HepG2 (cell line): ENCODE data around the gene MORF4L1. TPM values are rescaled to one million over a fixed set of nuclear protein-coding genes. Genes with fewer than 3 reads are reported as not detected.

Experiments used
- ATF1 ChIP-seq: IDR thresholded peaks from 2 replicates; pipeline ENCODE4 v1.6.1; 2016; ENCODE audit warnings: mild to moderate bottlenecking, control low read depth
- JUNB ChIP-seq: sonication (generic); formaldehyde crosslinking; IDR thresholded peaks from 2 replicates; pipeline ENCODE4 v1.8.0; 2022; ENCODE audit warnings: missing genetic modification reagents, mild to moderate bottlenecking, borderline replicate concordance
- MIXL1 ChIP-seq: IDR thresholded peaks from 2 replicates; pipeline ENCODE4 v1.6.1; 2016
- POLR2A ChIP-seq, 2 experiments: IDR thresholded peaks; 2 replicates each; pipeline ENCODE4 v1.6.1; 2011; ENCODE audit warnings: low read depth in 2 of 2, low read length in 2 of 2, mild to moderate bottlenecking in 1 of 2, moderate library complexity in 1 of 2; ENCODE audit not compliant: insufficient read depth in 1 of 2
- PRPF4 ChIP-seq: fragments of 200-400 bp; formaldehyde crosslinking; IDR thresholded peaks from 2 replicates; pipeline ENCODE4 v1.6.1; 2016; ENCODE audit warnings: low read length, low read depth; ENCODE audit not compliant: poor library complexity, severe bottlenecking
- TEAD2 ChIP-seq: sonication (generic); formaldehyde crosslinking; IDR thresholded peaks from 2 replicates; pipeline ENCODE4 v1.9.0; 2021; ENCODE audit warnings: missing genetic modification reagents
- ZNF510 ChIP-seq: sonication (generic); formaldehyde crosslinking; IDR thresholded peaks from 2 replicates; pipeline ENCODE4 v1.4.0; 2020; ENCODE audit warnings: low read depth, mild to moderate bottlenecking, missing genetic modification reagents
- polyA plus RNA-seq, 8 experiments: library from polyadenylated mRNA; depleted of rRNA in 3 of 8; stranded (reverse) in 7 of 8; unstranded in 1 of 8; fragments of >200 nt; fragmentation: Illumina TruSeq in 4 of 8; extraction: Trizol in 4 of 8; gene quantifications; 2 replicates each; pipeline versions ENCODE4 v1.2.1 to v1.2.3, GENCODE V29; 2011 to 2016; ENCODE audit warnings: low read depth in 4 of 8, missing spikeins in 1 of 8, mixed read lengths in 1 of 8; ENCODE audit not compliant: insufficient read depth in 1 of 8
- total RNA-seq, 5 experiments: library from RNA; depleted of rRNA; stranded (reverse); fragments of >200 nt; fragmentation: Illumina TruSeq; extraction: Trizol; gene quantifications; 2 replicates each; pipeline ENCODE4 v1.2.3, GENCODE V29; 2016; ENCODE audit warnings: low read depth in 1 of 5
- TF ChIP-seq, protein P1 (sequence below): sonication (generic); formaldehyde crosslinking; IDR thresholded peaks from 2 replicates; pipeline ENCODE4 v1.4.0; 2020; ENCODE audit warnings: mild to moderate bottlenecking, missing genetic modification reagents
- TF ChIP-seq, protein P2 (sequence below): sonication (generic); formaldehyde crosslinking; IDR thresholded peaks from 2 replicates; pipeline ENCODE4 v1.9.0; 2021; ENCODE audit warnings: missing genetic modification reagents, borderline replicate concordance
- TF ChIP-seq, protein P3 (sequence below): sonication (generic); formaldehyde crosslinking; IDR thresholded peaks from 2 replicates; pipeline ENCODE4 v1.4.0; 2020; ENCODE audit warnings: missing genetic modification reagents
- TF ChIP-seq, protein P4 (sequence below): sonication (generic); formaldehyde crosslinking; IDR thresholded peaks from 2 replicates; pipeline ENCODE4 v1.5.1; 2020; ENCODE audit warnings: mild to moderate bottlenecking, missing genetic modification reagents, moderate library complexity
- TF ChIP-seq, protein P5 (sequence below): sonication (generic); formaldehyde crosslinking; IDR thresholded peaks from 2 replicates; pipeline ENCODE4 v1.4.0; 2020; ENCODE audit warnings: missing genetic modification reagents, borderline replicate concordance
- TF ChIP-seq, protein P6 (sequence below): sonication (generic); formaldehyde crosslinking; IDR thresholded peaks from 2 replicates; pipeline ENCODE4 v1.5.0; 2020; ENCODE audit warnings: mild to moderate bottlenecking, missing genetic modification reagents

The MORF4L1 gene
- total and polyA plus RNA-seq, 2 of the 13 experiments (the other 11 are each of a cell fraction or from before 2014, with no cell fraction given) = 218 to 219 TPM

DNA sequence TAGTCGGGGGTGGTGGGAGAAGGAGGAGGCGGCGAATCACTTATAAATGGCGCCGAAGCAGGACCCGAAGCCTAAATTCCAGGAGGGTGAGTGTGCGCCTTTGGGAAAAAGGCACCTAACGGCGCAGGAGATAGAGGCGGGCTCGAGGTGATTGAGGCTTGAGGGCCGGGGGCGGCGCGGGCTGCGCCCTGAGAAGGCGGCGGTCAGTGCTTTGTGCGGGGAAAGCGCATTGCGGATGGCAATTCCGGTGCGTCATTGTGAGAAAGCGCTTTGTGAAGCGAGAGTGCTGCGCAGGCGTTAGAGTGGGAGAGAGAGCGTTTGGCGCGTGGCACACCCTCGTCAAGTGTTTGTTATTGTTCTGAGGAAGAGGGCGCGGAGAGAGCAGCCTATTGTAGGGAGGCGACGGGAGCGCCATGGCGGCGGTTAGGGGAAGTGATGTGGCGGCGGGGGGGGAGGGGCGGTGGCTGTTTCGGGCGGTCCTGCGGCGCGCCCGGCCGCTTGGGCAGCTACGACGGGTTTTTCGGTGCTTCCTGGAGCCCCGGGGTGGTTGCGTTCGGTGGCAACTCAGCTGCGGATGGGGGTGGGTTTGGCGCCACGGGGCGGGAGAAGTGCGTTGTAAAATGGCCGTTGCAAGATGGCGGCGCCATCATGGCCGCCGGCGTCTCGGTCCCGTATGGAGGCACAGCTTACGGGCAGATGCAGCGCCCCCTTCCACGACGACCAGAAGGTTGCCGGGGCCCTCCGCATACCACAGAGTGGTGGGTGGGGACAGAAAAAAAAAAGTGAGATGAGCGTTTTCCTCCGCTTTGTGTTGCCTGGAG is 492 bp downstream of the MORF4L1 start (continued):
- TF ChIP-seq PRPF4 = no peak
- no peak for TF ChIP-seq JUNB (CRISPR knock-in tag)
- TF ChIP-seq, protein P1, sequence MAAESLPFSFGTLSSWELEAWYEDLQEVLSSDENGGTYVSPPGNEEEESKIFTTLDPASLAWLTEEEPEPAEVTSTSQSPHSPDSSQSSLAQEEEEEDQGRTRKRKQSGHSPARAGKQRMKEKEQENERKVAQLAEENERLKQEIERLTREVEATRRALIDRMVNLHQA (CRISPR knock-in tag) = no peak
- TF ChIP-seq POLR2A (IDR thresholded peaks at IDR 0.05; ENCODE audit: insufficient read depth in 1 of 2, low read depth in 2 of 2, low read length in 2 of 2) = peak; percentile 55 to 74
- TF ChIP-seq, protein P2, sequence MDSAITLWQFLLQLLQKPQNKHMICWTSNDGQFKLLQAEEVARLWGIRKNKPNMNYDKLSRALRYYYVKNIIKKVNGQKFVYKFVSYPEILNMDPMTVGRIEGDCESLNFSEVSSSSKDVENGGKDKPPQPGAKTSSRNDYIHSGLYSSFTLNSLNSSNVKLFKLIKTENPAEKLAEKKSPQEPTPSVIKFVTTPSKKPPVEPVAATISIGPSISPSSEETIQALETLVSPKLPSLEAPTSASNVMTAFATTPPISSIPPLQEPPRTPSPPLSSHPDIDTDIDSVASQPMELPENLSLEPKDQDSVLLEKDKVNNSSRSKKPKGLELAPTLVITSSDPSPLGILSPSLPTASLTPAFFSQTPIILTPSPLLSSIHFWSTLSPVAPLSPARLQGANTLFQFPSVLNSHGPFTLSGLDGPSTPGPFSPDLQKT (CRISPR knock-in tag) = no peak
- no peak for TF ChIP-seq TEAD2
- TF ChIP-seq, protein P3, sequence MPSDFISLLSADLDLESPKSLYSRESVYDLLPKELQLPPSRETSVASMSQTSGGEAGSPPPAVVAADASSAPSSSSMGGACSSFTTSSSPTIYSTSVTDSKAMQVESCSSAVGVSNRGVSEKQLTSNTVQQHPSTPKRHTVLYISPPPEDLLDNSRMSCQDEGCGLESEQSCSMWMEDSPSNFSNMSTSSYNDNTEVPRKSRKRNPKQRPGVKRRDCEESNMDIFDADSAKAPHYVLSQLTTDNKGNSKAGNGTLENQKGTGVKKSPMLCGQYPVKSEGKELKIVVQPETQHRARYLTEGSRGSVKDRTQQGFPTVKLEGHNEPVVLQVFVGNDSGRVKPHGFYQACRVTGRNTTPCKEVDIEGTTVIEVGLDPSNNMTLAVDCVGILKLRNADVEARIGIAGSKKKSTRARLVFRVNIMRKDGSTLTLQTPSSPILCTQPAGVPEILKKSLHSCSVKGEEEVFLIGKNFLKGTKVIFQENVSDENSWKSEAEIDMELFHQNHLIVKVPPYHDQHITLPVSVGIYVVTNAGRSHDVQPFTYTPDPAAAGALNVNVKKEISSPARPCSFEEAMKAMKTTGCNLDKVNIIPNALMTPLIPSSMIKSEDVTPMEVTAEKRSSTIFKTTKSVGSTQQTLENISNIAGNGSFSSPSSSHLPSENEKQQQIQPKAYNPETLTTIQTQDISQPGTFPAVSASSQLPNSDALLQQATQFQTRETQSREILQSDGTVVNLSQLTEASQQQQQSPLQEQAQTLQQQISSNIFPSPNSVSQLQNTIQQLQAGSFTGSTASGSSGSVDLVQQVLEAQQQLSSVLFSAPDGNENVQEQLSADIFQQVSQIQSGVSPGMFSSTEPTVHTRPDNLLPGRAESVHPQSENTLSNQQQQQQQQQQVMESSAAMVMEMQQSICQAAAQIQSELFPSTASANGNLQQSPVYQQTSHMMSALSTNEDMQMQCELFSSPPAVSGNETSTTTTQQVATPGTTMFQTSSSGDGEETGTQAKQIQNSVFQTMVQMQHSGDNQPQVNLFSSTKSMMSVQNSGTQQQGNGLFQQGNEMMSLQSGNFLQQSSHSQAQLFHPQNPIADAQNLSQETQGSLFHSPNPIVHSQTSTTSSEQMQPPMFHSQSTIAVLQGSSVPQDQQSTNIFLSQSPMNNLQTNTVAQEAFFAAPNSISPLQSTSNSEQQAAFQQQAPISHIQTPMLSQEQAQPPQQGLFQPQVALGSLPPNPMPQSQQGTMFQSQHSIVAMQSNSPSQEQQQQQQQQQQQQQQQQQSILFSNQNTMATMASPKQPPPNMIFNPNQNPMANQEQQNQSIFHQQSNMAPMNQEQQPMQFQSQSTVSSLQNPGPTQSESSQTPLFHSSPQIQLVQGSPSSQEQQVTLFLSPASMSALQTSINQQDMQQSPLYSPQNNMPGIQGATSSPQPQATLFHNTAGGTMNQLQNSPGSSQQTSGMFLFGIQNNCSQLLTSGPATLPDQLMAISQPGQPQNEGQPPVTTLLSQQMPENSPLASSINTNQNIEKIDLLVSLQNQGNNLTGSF (CRISPR knock-in tag) = no peak
- 0 out of 2 replicates have a peak, but pooled peaks have one; percentile 37 for TF ChIP-seq ZNF510 (CRISPR knock-in tag)
- TF ChIP-seq MIXL1 (CRISPR knock-in tag) = 0 out of 2 replicates have a peak, but pooled peaks have one; percentile 7
- TF ChIP-seq, protein P4, sequence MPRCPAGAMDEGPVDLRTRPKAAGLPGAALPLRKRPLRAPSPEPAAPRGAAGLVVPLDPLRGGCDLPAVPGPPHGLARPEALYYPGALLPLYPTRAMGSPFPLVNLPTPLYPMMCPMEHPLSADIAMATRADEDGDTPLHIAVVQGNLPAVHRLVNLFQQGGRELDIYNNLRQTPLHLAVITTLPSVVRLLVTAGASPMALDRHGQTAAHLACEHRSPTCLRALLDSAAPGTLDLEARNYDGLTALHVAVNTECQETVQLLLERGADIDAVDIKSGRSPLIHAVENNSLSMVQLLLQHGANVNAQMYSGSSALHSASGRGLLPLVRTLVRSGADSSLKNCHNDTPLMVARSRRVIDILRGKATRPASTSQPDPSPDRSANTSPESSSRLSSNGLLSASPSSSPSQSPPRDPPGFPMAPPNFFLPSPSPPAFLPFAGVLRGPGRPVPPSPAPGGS (CRISPR knock-in tag) = no peak
- TF ChIP-seq, protein P5, sequence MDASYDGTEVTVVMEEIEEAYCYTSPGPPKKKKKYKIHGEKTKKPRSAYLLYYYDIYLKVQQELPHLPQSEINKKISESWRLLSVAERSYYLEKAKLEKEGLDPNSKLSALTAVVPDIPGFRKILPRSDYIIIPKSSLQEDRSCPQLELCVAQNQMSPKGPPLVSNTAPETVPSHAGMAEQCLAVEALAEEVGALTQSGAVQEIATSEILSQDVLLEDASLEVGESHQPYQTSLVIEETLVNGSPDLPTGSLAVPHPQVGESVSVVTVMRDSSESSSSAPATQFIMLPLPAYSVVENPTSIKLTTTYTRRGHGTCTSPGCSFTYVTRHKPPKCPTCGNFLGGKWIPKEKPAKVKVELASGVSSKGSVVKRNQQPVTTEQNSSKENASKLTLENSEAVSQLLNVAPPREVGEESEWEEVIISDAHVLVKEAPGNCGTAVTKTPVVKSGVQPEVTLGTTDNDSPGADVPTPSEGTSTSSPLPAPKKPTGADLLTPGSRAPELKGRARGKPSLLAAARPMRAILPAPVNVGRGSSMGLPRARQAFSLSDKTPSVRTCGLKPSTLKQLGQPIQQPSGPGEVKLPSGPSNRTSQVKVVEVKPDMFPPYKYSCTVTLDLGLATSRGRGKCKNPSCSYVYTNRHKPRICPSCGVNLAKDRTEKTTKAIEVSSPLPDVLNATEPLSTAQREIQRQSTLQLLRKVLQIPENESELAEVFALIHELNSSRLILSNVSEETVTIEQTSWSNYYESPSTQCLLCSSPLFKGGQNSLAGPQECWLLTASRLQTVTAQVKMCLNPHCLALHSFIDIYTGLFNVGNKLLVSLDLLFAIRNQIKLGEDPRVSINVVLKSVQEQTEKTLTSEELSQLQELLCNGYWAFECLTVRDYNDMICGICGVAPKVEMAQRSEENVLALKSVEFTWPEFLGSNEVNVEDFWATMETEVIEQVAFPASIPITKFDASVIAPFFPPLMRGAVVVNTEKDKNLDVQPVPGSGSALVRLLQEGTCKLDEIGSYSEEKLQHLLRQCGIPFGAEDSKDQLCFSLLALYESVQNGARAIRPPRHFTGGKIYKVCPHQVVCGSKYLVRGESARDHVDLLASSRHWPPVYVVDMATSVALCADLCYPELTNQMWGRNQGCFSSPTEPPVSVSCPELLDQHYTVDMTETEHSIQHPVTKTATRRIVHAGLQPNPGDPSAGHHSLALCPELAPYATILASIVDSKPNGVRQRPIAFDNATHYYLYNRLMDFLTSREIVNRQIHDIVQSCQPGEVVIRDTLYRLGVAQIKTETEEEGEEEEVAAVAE (CRISPR knock-in tag) = peak; percentile 57; the same call in 1 of the 2 replicates
- TF ChIP-seq, protein P6, sequence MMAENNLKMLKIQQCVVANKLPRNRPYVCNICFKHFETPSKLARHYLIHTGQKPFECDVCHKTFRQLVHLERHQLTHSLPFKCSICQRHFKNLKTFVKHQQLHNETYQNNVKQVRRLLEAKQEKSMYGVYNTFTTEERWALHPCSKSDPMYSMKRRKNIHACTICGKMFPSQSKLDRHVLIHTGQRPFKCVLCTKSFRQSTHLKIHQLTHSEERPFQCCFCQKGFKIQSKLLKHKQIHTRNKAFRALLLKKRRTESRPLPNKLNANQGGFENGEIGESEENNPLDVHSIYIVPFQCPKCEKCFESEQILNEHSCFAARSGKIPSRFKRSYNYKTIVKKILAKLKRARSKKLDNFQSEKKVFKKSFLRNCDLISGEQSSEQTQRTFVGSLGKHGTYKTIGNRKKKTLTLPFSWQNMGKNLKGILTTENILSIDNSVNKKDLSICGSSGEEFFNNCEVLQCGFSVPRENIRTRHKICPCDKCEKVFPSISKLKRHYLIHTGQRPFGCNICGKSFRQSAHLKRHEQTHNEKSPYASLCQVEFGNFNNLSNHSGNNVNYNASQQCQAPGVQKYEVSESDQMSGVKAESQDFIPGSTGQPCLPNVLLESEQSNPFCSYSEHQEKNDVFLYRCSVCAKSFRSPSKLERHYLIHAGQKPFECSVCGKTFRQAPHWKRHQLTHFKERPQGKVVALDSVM = no peak
- TF ChIP-seq ATF1 (CRISPR knock-in tag) = peak; percentile 58
